HEK293 (cell line): ENCODE data around the gene IL17RB.

Source experiments
- CTCF ChIP-seq: fragments of 450-650 bp; formaldehyde crosslinking; IDR thresholded peaks from 2 replicates; pipeline ENCODE4 v1.5.1; 2016; ENCODE audit warnings: missing biosample characterization, missing genetic modification characterization
- ZBTB49 ChIP-seq: fragments of 450-650 bp; formaldehyde crosslinking; IDR thresholded peaks from 2 replicates; pipeline ENCODE4 v1.5.1; 2016; ENCODE audit warnings: missing biosample characterization, missing genetic modification characterization, low read depth

- TF ChIP-seq ZBTB49 (no peak), CTCF (tag by site-specific recombination) (no peak)
These were observed 11.8 kb upstream of the IL17RB start for GRCh38 chr3:53834429-53835095.
